NCI-H2107 treated with DMSO at 0.1 percent for 48 hours (cell line): ENCODE data around the gene DBP.

ENCODE experiments used
- DNase-seq: peaks from one replicate; lab custom pipeline; 2025; ENCODE audit not compliant: unreplicated experiment; lab: John Stamatoyannopoulos, UW

The DBP gene

DNA sequence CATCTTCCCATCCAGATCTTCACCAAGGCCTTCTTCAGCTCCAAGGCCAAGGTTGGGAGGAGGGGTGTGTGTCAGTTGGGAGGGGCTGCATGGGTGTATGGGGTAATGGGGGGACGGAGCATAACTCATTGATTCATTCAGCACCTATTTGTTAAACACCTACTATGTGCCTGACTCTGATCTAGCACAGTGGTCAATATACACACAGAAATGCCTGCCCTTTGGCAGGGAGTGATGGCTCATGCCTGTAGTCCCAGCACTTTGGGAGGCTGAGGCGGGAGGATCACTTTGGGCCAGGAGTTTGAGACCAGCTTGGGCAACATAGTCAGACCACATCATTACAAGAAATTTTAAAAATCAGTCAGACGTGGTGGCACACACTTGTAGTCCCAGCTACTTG, 49.8 kb downstream of the DBP start:
- no peak for DNase-seq

DNA sequence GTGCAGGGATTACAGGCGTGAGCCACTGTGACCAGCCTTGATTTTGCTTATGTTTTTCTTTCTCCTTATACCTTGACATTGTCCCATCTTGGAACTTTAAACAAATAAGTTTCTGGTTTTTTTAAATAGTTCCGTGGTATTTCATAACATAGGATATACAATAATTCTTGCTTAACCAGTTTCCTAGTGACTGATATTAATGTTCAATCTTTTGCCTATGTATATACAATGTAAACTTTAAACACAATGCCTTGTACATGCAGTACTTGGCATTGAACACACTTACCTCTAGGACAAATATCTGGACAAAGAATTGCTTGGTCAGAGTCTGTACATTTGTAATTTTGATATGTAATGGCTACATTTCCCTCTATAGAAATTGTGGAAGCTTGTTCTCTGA, 55.0 kb downstream of the DBP start:
- DNase-seq: no peak
